H54 (cell line): ENCODE results near the gene AKT3.

Experiments used
- DNase-seq: peaks from one replicate; pipeline ENCODE4 v3.0.0; 2011; ENCODE audit warnings: low spot score, mixed read lengths; ENCODE audit not compliant: insufficient read length
- FAIRE-seq: peaks from 3 replicates; lab custom pipeline; 2011; peaks lifted over from hg19 to GRCh38; lab: Jason Lieb, UNC
- POLR2A ChIP-seq: IDR thresholded peaks from 2 replicates; pipeline ENCODE4 v1.6.1; 2011; ENCODE audit warnings: low read depth, mild to moderate bottlenecking, low read length

AKT3 gene

DNA sequence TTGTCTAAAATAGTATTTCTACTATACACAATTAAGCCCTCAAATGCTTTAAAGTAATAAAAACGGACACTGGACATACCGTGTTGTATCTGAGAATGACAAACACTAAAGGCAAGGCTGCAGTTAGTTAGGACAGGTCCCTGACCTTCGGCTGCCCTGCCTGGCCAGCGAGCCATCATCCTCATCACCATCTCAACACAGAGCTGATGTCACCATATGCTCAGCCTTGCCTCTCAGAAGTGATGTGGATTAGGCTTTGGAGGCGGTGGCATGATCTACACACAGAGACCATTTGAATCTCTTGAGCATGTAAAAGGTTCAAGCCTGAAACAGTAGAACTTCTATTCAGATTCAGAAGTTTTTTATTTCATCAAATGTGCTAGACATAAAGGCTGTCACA lies 349.5 kb downstream of the AKT3 start:
- DNase-seq, result no peak
- no peak for TF ChIP-seq POLR2A
- no peak for FAIRE-seq

DNA sequence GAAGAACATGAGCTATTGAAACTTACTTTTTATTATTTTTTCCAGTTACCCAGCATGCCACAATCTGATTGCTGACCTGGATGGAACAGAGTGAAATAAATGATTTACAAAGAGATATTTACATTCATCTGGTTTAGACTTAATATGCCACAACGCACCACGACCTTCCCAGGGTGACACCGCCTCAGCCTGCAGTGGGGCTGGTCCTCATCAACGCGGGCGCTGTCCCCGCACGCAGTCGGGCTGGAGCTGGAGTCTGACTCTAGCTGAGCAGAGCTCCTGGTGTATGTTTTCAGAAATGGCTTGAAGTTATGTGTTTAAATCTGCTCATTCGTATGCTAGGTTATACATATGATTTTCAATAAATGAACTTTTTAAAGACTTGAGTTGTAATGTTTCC lies 350.3 kb downstream of the AKT3 start:
- no peak for TF ChIP-seq POLR2A
- DNase-seq (no peak), FAIRE-seq (no peak)

DNA sequence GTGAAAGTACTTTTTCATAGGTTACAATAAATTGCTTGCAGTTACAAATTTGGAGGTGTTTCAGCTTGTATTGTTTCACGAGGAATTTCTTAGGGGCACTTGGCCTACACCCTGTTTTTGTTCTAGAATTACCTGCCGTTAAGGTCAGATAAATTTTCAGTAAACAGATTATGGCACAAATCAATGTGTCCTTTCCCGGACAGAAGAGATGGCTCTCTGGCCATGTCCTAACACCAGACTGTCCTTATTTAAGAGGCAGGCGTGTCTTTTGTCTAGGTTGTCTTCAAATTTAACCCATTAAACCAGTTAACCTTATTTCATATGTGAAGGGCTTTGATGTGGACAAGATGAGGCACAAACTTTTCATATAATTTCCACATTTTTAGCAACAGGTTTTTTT lies 350.8 kb downstream of the AKT3 start:
- no peak for TF ChIP-seq POLR2A
- FAIRE-seq (no peak), DNase-seq (no peak)

DNA sequence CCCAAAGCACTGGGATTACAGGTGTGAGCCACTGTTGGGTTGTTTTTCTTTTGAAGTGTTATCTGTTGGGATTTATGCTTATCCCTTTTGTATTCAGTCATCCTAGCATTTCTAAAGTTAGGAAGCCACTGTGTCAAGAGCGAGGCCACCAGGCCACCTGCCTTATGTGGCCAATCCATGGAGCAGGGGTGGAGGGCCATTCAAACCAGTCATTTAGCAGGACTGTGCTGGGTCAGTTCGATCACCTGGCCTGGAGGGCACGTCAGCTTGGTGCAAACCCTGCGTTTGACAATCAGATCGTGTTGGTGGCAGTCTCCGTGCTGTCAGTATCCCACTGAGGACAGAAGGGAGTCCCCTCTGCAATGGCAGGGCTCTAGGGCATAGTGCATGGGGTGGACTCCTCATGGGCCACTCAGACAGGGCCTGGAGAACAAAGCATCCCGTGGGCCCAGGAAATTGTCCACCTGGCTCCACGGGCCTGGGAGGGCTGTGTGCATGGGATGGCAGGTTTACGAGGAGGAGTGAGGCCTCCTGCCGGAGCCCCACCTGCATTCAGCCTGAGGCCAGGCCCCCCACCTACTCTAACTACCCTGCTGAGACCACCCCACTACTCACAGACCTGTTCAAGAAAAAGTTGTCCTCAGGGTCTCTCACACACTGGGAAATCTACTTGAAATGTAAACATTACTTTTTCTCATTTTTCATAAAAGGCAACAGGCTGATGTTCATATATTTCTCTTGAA lies 351.9 kb downstream of the AKT3 start:
- no peak for FAIRE-seq
- no peak for DNase-seq
- TF ChIP-seq POLR2A, result no peak

DNA sequence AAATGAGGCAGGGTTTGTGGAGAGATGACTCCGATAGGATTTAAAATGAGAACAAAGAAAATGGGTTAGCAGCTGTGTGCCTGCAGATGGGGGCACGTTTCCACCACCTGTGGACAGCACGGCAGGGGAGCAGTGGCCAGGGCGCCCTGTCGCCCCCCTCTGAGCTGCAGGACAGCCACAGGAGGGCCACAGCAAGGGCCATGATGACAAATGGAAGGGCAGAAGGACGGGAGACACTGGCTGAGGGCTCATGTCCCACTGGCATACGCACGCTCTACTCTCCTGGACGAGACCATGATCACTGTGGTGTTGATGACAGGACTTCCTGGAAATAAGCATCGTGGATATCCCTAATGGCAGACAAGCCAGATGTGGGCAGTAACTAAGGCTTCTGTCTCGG lies 353.2 kb downstream of the AKT3 start:
- TF ChIP-seq POLR2A, result no peak
- FAIRE-seq (no peak), DNase-seq (no peak)

DNA sequence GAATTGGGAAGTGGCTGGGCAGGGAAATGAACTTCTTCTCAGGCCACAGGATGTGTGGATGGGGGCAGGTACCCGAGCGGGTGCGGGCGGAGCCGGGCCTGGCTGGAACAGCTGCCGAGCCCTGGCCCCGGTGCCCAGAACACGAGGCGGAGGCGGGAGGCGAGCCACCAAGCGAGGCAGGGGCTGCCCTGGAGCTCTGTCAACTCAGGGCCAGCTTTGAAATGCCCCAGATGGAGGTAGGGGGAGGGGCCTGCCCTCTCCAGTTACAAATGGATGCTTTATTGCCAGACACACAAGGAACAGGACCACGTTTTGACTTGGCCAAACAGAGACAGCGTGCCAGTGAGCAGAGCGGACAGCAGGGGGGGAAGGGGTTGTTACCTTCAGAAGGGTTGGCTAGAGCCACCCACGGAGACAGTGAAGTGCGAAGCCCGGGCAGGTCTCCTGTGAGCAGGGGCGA lies 353.8 kb downstream of the AKT3 start:
- no peak for TF ChIP-seq POLR2A
- FAIRE-seq (no peak), DNase-seq (no peak)

DNA sequence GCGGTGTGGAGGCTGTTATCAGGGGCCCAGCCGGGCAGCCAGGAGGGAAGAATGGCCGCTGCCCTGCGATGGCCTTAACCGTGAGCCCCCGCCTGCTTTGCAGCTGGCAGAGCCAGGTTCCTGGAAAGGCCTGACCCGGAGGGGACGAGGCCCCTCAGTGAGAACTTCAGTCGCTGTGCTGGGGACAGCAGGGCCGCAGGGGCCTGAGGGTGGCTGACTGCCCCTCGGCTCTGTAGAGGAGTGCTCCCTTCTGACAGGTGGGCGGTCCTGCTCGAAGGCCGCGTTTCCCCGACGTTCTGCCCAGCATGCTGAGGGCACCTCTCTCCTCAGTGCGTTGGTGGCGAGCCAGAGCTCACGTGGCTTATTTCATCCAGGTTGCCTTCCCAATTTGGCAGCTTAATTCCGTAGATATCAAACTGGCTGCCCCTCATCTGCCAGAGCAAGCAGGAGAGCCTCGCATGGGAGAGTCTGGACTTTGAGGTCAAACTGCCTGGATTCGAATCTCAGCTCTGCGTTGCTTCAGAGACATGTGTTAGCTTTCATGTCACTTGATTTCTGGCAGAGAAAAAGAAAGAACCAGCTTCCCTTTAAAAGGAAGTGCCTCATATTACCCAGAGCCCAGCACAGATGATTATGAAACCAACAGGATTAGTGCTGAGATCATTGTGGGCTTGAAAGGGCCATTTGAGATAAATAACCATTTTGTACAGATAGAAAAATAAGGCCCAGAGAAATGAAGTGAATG lies 354.4 kb downstream of the AKT3 start:
- TF ChIP-seq POLR2A, result no peak
- DNase-seq (no peak), FAIRE-seq (no peak)

DNA sequence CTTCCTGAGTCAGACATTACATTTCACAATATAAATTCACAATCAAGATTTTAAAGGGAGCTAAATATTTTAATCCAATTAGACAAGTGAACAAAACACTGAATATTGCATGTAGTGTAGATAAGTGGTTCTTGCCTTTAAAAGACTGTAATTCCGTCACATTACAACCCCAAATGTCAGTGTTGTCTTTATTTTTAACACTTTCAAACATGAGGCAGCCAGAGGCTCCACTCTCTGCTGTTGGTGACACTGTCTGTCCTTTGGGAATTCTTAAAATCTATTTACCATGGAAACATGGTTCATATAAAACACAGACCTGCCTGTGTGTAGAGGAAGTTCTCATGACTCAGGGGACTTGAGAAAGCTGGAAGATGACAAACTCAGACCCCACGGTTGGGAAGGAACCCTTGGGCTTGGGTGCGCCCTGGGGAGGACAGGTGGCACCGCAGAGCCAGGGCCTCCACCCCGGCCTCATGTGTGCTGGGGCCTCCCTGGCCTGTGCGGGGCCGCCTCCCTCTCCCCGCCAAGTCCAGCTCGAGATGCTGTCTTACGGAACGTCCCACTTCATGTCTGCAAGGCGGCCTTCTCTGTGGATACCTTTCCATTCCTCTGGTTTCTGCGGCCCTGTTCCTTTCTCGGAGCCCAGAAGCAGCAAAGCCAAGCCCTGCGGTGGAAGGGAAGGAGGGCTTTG lies 355.2 kb downstream of the AKT3 start:
- TF ChIP-seq POLR2A, result no peak
- DNase-seq, result no peak
- no peak for FAIRE-seq

DNA sequence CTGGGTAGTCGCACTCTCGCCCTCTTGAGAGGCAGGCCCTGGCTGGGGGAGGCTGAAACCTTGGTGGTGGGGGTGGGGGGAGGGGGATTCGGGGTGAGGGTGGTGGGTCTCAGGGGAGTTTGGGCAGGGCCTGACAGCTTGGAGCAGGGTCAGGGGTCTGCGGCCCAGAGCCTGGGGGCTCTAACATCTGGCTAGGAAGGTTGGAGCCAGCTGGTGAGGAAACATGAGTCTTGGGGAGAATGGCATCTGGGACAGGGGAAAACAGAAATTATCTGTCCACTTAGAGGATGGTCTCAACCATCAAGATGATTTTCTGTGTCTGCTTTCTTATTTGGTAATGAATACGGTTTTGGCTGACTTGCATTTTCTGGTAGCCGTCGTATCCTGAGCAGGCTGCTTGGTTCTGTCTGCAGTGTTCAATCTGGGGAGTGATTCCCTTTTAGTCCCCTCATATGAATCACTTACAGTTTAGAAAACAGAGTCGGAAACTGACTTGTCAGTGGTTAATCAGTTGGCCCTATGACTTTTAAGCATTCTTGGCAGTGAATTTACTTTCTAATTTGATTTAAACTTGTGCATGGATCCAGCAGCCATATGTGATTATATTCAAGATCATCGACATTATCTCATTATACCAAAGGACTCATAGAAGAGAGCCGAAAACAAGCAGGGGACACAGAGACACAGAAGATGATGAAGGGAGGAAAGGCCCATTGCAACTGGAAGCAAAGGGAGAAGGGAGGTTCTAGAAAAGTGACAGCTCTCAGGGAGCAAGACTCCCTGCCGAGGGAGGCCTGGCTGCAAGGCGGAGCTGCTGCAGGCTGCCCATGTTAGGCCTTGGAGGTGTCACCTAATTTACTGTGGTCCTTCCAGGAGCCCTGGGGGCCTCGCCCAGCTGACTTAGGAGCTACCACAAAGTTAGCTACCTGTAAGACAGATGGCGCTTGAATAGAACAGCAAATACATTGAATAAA lies 356.6 kb downstream of the AKT3 start:
- no peak for TF ChIP-seq POLR2A
- no peak for FAIRE-seq
- no peak for DNase-seq

DNA sequence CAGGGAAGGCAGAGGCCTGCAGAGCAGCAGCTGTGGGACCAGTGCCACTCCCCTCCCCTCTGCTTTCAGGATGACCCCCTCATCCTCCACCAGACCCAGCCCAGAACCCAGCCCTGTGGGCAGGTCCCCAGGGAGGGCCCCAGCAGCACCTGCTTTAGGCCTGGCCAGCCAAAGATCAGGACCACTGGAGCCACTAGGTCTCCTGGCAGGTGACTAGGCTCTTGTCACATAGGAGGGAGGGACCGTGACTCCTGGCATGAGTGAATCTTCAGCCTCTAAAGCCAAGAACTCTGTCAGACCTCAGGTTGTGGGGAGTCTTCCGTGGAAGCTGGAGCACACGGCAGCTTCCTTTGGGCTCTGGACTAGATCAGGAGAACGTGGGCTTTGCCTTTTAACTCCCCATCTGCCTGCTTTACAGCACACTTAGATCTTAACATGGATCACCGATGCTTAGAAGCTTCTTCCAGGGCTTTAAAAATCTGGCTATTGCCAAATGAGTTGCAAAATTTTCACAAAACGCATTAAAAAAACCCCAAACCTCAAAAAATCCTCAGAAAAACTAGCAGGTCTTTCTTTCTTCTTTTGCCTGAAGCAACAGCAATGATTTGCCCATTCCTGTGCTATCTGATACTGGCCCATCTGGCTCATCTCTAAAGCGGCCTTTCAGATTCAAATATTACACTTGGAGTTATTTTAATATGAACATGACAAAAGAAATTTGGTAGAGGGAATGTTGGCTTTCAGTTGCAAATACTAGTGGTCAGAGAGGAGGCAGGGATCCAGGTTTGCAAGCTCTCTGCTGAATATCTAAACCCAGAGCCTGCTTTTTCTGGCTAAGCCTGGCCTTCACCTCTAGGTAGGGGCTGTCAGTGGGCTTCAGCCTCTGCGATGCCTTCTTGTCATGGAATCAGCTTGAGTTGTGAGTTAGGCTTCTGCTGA lies 359.0 kb downstream of the AKT3 start:
- DNase-seq (no peak), FAIRE-seq (no peak)
- TF ChIP-seq POLR2A, result no peak

DNA sequence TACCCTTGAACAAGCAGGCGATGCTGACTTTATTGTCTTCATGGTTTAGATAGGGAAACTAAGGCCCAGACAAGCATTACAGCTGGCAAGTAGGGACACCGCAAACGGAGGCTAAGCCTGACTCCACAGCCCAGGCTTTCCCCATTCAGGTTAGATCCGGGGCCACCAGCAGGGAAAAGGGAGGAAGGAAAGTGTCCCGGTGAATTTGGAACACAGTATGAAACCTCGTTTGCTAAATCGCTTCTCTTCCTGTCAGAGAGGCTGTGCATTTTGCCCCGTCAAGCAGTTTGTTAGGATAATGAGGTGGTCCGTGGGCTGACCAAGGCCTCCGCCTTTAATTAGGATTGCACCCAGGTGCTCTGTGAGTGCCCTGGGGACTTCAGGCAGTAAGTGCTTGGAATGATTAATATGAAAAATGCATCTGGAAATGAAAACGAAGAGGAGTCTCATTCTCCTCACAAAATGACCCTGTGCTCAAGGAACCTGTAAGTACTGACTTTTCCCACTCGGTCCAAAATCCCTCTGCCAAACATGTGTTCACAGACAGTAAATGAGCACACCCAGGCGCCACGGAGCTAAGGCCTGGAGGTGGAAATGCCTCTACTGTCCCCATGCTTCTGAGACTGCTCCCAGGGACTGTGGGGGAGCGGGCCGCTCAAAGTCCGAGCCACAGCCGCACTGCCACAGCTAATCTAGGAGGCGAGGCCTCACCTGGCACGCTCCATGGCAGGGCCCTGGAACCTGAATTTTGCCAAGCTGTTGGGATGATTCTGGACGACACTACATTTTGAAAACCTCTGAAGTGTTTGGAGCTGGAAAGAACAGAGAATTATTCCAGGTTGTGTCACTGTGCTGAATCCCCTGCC lies 360.1 kb downstream of the AKT3 start:
- DNase-seq (no peak), FAIRE-seq (no peak)
- no peak for TF ChIP-seq POLR2A
